Right cardiac atrium (tissue), 5 donors: Measurements from ENCODE around the gene SLC9A8. TPM values are rescaled to one million over a fixed set of nuclear protein-coding genes. Genes with fewer than 3 reads are reported as not detected.

ENCODE experiments used
- ATAC-seq, 2 donors: fragments of 200-7000 bp; cut with Tn5 transposase; one replicate each; pipeline versions ENCODE4 v1.8.0 to v1.9.1; 2020; ENCODE audit warnings: moderate library complexity in 2 of 2, mild to moderate bottlenecking in 1 of 2
- DNase-seq, 3 donors: peaks; one replicate each; pipeline ENCODE4 v3.0.0-alpha.2; 2020
- H3K27ac ChIP-seq: one replicate; pipeline ENCODE4 v1.5.1; 2013; ENCODE audit warnings: mild to moderate bottlenecking, low read length, control low read depth, moderate library complexity
- H3K27me3 ChIP-seq: one replicate; pipeline ENCODE4 v1.6.1; 2013; ENCODE audit not compliant: control insufficient read depth, insufficient read depth
- H3K4me1 ChIP-seq: one replicate; pipeline ENCODE4 v1.6.1; 2013; ENCODE audit warnings: low read length; ENCODE audit not compliant: control insufficient read depth, insufficient read depth
- H3K4me3 ChIP-seq: one replicate; pipeline ENCODE4 v1.5.1; 2013; ENCODE audit warnings: low read length, control low read depth
- H3K9me3 ChIP-seq: one replicate; pipeline ENCODE4 v1.6.1; 2013; ENCODE audit warnings: low read length; ENCODE audit not compliant: control insufficient read depth
- WGBS: extraction: QIAGEN DNeasy Blood & Tissue Kit; methylation state at CpG from one replicate; pipeline ENCODE4 v1.1.7; 2013; 5-methylcytosine and 5-hydroxymethylcytosine counted together
- intact Hi-C, 4 donors: fragments of 100-400 bp; cut with DNase I; formaldehyde crosslinking; loops; one replicate each; pipeline versions ENCODE4 v1.11.0 to v1.14.0; 2022 to 2023
- polyA plus RNA-seq: library from polyadenylated mRNA; stranded (reverse); fragments of 200-250 nt; gene quantifications from one replicate; pipeline ENCODE4 v1.2.3, GENCODE V29; 2013
- total RNA-seq, 4 donors: library from RNA; stranded (reverse); fragmentation: NEBNext Ultra II Directional; extraction: Animal tissue kit (Norgen Biotek cat#: 25700); gene quantifications; one replicate each; pipeline ENCODE4 v1.2.1, GENCODE V29; 2021
- donor health status: healthy with polysubstance abuse.
- donor health status: DM: no; HTN: yes; CAD: no.
- donor health status: DM: no; HTN: no; CAD: no.
- donor health status: DM: no; HTN: yes; CAD: no; lungs with severe emphysema.
- donor health status: DM: yes; HTN: yes; CAD: no.

Gene SLC9A8
- total and polyA plus RNA-seq, 5 donors = 6.0 to 7.3 (median 7.2) TPM

DNA sequence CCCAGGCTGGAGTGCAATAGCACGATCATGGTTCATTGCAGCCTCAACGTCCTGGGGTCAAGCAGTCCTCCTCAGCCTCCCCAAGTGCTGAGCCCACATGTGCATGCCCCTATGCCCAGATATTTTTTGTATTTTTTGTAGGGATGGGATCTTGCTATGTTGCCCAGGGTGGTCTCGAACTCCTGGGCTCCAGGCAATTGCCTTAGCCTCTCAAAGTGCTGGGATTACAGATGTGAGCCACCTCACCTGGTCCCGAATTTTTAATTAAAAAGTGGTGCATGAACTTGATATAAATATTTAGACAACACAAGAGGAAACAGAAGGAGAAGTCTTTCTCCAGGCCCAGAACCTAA is 116.5 kb downstream of the SLC9A8 start:
- intact Hi-C loops = loop anchor here in 2 of 4 donors (2.0 kb wide), 2 partner anchors 316 to 318 kb away; no protein-coding TSS in a partner anchor
- WGBS = 38% methylated on average over 4 of the region's 4 CpGs
- Histone ChIP-seq H3K27me3 (no peaks in the 10 kb centered on the region), H3K27ac (no peak overlapping the region), H3K4me3 (no peak overlapping the region), H3K9me3 (no peaks in the 10 kb centered on the region), H3K4me1 (no peaks in the 10 kb centered on the region)
- ATAC-seq = no peak
- DNase-seq = no peak

DNA sequence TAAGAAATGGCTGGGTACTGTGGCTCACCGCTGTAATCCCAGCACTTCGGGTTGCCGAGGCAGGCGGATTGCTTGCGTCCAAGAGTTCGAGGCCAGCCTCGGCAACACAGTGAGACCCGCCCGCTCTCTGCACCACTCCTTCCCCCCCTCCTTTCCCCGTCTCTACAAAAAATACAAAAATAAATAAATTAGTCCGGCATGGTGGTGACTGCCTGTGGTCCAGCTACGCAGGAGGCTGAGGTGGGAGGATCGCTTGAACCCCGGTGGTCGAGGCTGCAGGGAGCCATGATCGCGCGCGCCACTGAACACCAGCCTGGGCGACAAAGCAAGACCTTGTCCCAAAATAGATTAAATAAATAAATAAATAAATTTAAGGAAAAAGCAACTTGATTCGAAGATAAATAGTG is 123.1 kb downstream of the SLC9A8 start:
- Histone ChIP-seq H3K27ac (peak overlapping the region; percentile 42), H3K4me3 (peak overlapping the region; percentile 65), H3K9me3 (no peaks in the 10 kb centered on the region), H3K27me3 (no peaks in the 10 kb centered on the region), H3K4me1 (peaks cover 10% of the 10 kb centered on the region)
- ATAC-seq = peak; percentile 19 to 23
- no peak for DNase-seq
- intact Hi-C loops = no loop called here
- 36% methylated on average over 21 of the region's 21 CpGs for whole genome bisulfite sequencing

DNA sequence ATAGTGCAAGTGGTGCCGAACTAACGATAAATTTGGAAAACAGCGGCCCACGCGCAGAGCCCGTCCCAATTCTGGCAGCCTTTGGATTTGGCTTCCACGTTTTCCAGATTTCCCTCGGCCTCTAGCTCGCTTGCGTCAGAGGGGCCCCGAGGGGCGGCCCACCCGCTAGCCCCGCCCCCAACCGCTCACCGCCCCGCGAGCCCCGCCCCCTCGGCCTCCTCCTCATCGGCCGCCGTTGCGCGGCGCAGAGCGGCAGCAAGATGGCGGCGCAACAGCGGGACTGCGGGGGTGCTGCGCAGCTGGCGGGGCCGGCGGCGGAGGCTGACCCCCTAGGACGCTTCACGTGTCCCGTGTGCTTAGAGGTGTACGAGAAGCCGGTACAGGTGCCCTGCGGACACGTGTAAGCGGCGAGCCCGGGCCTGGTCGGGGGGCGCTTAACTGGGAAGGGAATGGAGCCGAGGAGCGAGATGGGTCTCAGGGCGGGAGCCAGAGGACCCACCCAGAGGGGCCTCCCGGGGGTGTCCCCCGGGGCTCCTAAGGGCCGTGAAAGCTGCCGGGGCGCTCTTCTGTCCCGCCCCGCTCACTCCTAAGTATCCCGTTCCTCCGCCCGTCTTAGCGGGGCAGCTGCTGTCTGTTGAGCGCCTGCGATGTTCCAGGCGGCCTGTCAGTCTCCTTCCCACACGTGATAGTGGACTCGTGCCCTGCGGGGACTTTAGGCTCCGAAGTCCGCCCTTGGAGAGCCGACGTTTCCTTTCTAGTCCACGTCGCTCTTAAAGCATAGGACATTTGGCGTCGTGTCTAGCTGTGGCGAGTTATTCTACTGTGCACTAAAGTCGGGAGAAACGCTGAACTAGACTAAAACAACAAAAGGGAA is 123.8 kb downstream of the SLC9A8 start, which contains the start of gene RNF114:
Gene RNF114 (plus strand): TSS at position 245 of the 874 bp plus-strand sequence. CDS start 16 bp downstream, at position 261.
- ATAC-seq (peak; percentile 94 to 95), DNase-seq (peak; percentile 91 to 97 (median 97))
- Histone ChIP-seq H3K9me3 (no peaks in the 10 kb centered on the region), H3K4me1 (peaks cover 10% of the 10 kb centered on the region), H3K4me3 (peak within 1 kb of the TSS; percentile 65), H3K27ac (peak within 1 kb of the TSS; percentile 82), H3K27me3 (no peaks in the 10 kb centered on the region)
- intact Hi-C loops = no loop called here
- WGBS = under 1% methylated on average over 79 of the region's 79 CpGs

DNA sequence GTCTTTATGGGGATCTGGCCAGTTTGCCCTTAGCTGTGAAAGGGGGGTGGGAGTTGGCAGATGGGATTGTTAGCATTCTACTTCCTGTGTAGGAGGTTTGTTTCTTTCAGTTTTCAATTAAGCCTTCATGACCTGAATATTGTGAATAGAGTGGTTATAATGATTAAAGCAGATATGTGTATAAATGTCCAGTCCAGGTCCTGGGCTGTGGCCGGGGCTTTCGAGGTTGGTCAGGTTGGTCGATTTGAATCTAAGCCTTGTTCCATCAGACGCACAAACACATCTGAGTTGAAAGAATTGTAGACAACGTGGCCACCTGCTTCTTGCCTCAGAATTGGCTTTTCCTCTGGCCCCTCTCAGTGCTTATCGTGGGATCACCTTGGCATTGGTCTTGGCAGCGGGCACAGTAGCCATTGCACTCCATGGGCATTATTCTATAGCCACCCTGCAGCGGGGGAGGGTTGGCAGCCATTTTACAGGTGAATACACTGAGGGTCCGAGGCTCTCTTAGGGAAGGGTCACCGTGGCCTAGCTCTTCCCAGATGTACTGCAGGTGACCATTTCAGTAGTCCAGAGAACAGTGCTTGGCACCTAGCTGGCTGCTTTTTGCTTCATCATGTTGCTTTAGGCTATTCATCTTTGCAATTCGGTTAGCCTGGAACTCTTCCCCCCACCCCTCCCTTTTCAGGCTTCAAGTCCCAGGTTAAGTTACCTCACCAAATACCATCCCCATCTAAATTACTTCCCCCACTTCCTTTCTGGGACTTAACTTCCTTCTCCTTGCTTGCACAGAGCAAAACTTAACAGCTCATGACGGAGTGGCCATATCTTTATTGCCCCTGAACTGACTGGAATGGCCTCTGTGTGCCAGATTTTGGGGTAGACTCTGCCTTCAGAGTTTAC is 124.7 kb downstream of the SLC9A8 start:
- H3K9me3 ChIP-seq = no peaks in the 10 kb centered on the region
- WGBS = 21% methylated on average over 12 of the region's 12 CpGs
- peaks cover 10% of the 10 kb centered on the region for H3K4me1 ChIP-seq
- ATAC-seq = no peak
- peak overlapping the region; percentile 82 for H3K27ac ChIP-seq
- H3K4me3 ChIP-seq = peak overlapping the region; percentile 65
- intact Hi-C loops = no loop called here
- peak in 1 of 3 donors; percentile 51 for DNase-seq
- no peaks in the 10 kb centered on the region for H3K27me3 ChIP-seq

DNA sequence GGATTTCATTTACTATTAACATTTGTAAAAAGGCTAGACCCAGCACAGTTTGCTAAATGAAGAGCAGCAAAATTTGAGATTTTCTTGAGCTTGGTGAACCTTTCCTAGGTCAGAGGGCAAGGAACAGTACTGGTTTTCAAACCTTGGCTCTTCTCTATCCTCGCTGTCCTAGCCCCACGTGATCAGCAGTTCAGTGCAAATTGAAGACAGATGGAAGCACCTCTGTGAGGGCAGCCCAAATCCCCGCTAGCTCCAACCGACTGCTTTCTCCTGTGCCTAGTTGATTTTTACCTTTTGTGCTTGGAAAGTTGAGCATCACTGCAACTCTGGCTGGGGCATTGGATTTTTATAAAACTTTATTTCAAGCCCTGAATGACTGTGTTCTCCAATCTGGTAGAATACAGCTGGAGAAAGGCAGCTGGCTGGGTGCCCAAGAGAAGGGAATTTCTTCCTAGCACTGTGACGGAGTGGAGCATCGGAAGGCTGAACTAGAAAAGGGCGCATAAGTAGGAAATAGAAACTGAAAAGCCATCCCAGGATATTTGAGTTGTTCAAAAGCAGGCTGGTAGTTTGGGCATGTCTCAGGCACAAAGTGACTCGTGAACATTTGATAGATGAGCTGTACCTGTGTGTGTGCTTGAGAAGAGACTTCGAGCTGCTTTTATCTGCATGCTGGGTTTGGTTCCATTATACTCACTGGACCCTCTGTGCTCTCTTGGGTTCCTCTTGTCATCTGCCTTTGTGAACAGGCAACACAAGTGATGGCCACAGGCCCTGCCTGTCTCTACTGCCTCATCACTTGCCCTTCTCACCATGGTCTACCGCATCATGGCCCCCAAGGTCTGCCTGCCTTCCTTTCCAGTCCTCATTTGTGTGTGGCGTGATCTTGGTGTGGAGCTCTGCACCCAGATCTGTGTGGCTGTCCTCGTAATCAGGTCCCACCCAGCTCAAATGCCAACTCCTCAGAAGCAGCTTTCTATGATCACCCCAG is 125.8 kb downstream of the SLC9A8 start:
- H3K4me1 ChIP-seq = peaks cover 10% of the 10 kb centered on the region

DNA sequence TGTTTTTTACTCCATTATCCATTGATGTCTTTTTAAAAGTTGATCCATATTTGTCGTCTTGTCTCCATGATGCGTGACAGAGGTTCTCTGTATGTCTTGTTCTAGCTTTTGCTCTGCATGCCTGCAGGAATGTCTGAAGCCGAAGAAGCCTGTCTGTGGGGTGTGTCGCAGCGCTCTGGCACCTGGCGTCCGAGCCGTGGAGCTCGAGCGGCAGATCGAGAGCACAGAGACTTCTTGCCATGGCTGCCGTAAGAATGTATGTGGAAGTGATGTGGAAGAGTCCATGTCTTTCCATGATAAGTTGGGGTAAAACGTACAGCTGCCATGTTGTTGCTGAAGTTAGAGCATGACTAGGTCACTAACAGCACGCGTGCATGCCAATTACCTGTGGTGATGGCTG is 128.8 kb downstream of the SLC9A8 start:
- DNase-seq (no peak), ATAC-seq (no peak)
- intact Hi-C loops = no loop called here
- Histone ChIP-seq H3K4me3 (no peak overlapping the region), H3K27me3 (no peaks in the 10 kb centered on the region), H3K9me3 (no peaks in the 10 kb centered on the region), H3K27ac (no peak overlapping the region), H3K4me1 (peaks cover 7% of the 10 kb centered on the region)
- WGBS = 95% methylated on average over 15 of the region's 15 CpGs

More for the DNA sequence above, 125.8 kb downstream of the SLC9A8 start:
- 54% methylated on average over 12 of the region's 12 CpGs for WGBS
- DNase-seq (peak; percentile 72 to 86 (median 75)), ATAC-seq (peak in 1 of 2 donors; percentile 27)
- intact Hi-C loops = no loop called here
- H3K27me3 ChIP-seq = no peaks in the 10 kb centered on the region
- H3K27ac ChIP-seq = peak overlapping the region; percentile 39
- H3K9me3 ChIP-seq = no peaks in the 10 kb centered on the region
- H3K4me3 ChIP-seq = no peak overlapping the region

Other genes with a start within 250 kb of the SLC9A8 start
- 10 to 100 TPM; 51.7 to 98.4 (median 66.3) TPM for gene PTGIS, start 244.7 kb upstream of the SLC9A8 start, total RNA-seq
- 19.9 TPM for gene PTGIS, start 244.7 kb upstream of the SLC9A8 start, polyA plus RNA-seq
- 10 to 100 TPM; 22.6 to 33.6 (median 23.7) TPM for gene B4GALT5, start 99.0 kb upstream of the SLC9A8 start, total RNA-seq
- 13.8 TPM for gene B4GALT5, start 99.0 kb upstream of the SLC9A8 start, polyA plus RNA-seq
- 1 to 10 TPM; 6.4 to 8.2 (median 7.1) TPM for gene SPATA2, start 102.7 kb downstream of the SLC9A8 start, total RNA-seq
- 5.5 TPM for gene SPATA2, start 102.7 kb downstream of the SLC9A8 start, polyA plus RNA-seq
- 10 to 100 TPM; 44.0 to 50.0 (median 47.1) TPM for gene RNF114, start 123.6 kb downstream of the SLC9A8 start, total RNA-seq
- 42.8 TPM for gene RNF114, start 123.6 kb downstream of the SLC9A8 start, polyA plus RNA-seq
- 1 to 10 TPM; 2.9 to 6.0 (median 3.4) TPM for gene SNAI1, start 170.2 kb downstream of the SLC9A8 start, total RNA-seq
- gene SNAI1, start 170.2 kb downstream of the SLC9A8 start, polyA plus RNA-seq = 8.4 TPM